ENCODE measurements around the gene OAS1.

The OAS1 gene

GRCh38 chr12:112963227-112963861, 56.6 kb downstream of the OAS1 start:
- H3K27ac Mint-ChIP-seq, result no peak overlapping the region
- H3K4me3 Mint-ChIP-seq, result no peak overlapping the region
- H3K4me1 Mint-ChIP-seq (ENCODE audit: low read depth), result peaks cover 7% of the 10 kb centered on the region
- H3K36me3 Mint-ChIP-seq, result peaks cover 29% of the 10 kb centered on the region
- peaks cover 6% of the 10 kb centered on the region for H3K9me3 Mint-ChIP-seq (ENCODE audit: low read depth)
- no peaks in the 10 kb centered on the region for H3K27me3 Mint-ChIP-seq

GRCh38 chr12:112964067-112964670, 57.4 kb downstream of the OAS1 start:
- no peak overlapping the region for H3K4me3 Mint-ChIP-seq
- peaks cover 6% of the 10 kb centered on the region for H3K9me3 Mint-ChIP-seq (ENCODE audit: low read depth)
- H3K36me3 Mint-ChIP-seq, result peaks cover 29% of the 10 kb centered on the region
- no peaks in the 10 kb centered on the region for H3K27me3 Mint-ChIP-seq
- no peak overlapping the region for H3K27ac Mint-ChIP-seq
- peaks cover 7% of the 10 kb centered on the region for H3K4me1 Mint-ChIP-seq (ENCODE audit: low read depth)

GRCh38 chr12:112964915-112965314, 58.2 kb downstream of the OAS1 start:
- Mint-ChIP-seq H3K27ac (no peak overlapping the region), H3K4me1 (ENCODE audit: low read depth) (peaks cover under 1% of the 10 kb centered on the region), H3K9me3 (ENCODE audit: low read depth) (no peaks in the 10 kb centered on the region), H3K4me3 (no peak overlapping the region), H3K36me3 (peaks cover 28% of the 10 kb centered on the region), H3K27me3 (no peaks in the 10 kb centered on the region)

- Mint-ChIP-seq H3K4me1 (ENCODE audit: low read depth) (no peaks in the 10 kb centered on the region), H3K27me3 (no peaks in the 10 kb centered on the region), H3K27ac (no peak overlapping the region), H3K4me3 (no peak overlapping the region), H3K36me3 (peaks cover 27% of the 10 kb centered on the region), H3K9me3 (ENCODE audit: low read depth) (no peaks in the 10 kb centered on the region)
These were observed 58.9 kb downstream of the OAS1 start for GRCh38 chr12:112965643-112966042.

- no peaks in the 10 kb centered on the region for H3K27me3 Mint-ChIP-seq
- H3K4me1 Mint-ChIP-seq (ENCODE audit: low read depth), result no peaks in the 10 kb centered on the region
- no peak overlapping the region for H3K27ac Mint-ChIP-seq
- H3K36me3 Mint-ChIP-seq, result peaks cover 18% of the 10 kb centered on the region
- H3K9me3 Mint-ChIP-seq (ENCODE audit: low read depth), result no peaks in the 10 kb centered on the region
- no peak overlapping the region for H3K4me3 Mint-ChIP-seq
These were observed 60.5 kb downstream of the OAS1 start for GRCh38 chr12:112967306-112967705.

GRCh38 chr12:112967858-112968257, 61.1 kb downstream of the OAS1 start:
- no peaks in the 10 kb centered on the region for H3K27me3 Mint-ChIP-seq
- H3K27ac Mint-ChIP-seq, result no peak overlapping the region
- H3K9me3 Mint-ChIP-seq (ENCODE audit: low read depth), result no peaks in the 10 kb centered on the region
- no peaks in the 10 kb centered on the region for H3K4me1 Mint-ChIP-seq (ENCODE audit: low read depth)
- no peak overlapping the region for H3K4me3 Mint-ChIP-seq
- H3K36me3 Mint-ChIP-seq, result peaks cover 17% of the 10 kb centered on the region
